Posterior cingulate gyrus (tissue), 11 donors: ENCODE results near the gene STK39.
A peak's percentile ranks its signal among the peaks of the same experiment; 100 is the strongest.

Experiments used
- DNase-seq, 10 donors: peaks; one replicate each; pipeline versions ENCODE4 v3.0.0 to v3.0.0-alpha.2; 2020 to 2021; ENCODE audit warnings: mixed read lengths in 3 of 10
- intact Hi-C: fragments of 100-400 bp; cut with DNase I; formaldehyde crosslinking; loops from one replicate; pipeline ENCODE4 v1.15.1; 2023

Gene STK39

GRCh38 chr2:168188002-168188401 is 59.4 kb downstream of the STK39 start:
- DNase-seq = no peak
- intact Hi-C loops = loop anchor here (10.0 kb wide), 1 partner anchor 57 kb away; the partner anchor contains the start of gene STK39

GRCh38 chr2:168186452-168186851 is 60.9 kb downstream of the STK39 start:
- no peak for DNase-seq
- intact Hi-C loops = loop anchor here (10.0 kb wide), 1 partner anchor 58 kb away; the partner anchor contains the start of gene STK39

GRCh38 chr2:168185583-168186274 is 61.7 kb downstream of the STK39 start:
- intact Hi-C loops = loop anchor here (10.0 kb wide), 1 partner anchor 59 kb away; the partner anchor contains the start of gene STK39
- DNase-seq = no peak

- intact Hi-C loops = loop anchor here (10.0 kb wide), 1 partner anchor 60 kb away; the partner anchor contains the start of gene STK39
- no peak for DNase-seq
Measured at GRCh38 chr2:168184681-168185513, 62.5 kb downstream of the STK39 start.

- intact Hi-C loops = loop anchor here (10.0 kb wide), 1 partner anchor 61 kb away; the partner anchor contains the start of gene STK39
- peak in 1 of 10 donors; percentile 67 for DNase-seq
Measured at GRCh38 chr2:168183308-168183997, 63.9 kb downstream of the STK39 start.

- no peak for DNase-seq
- intact Hi-C loops = loop anchor here (10.0 kb wide), 1 partner anchor 62 kb away; the partner anchor contains the start of gene STK39
Measured at GRCh38 chr2:168182550-168183249, 64.7 kb downstream of the STK39 start.

- DNase-seq = no peak
- intact Hi-C loops = loop anchor here (10.0 kb wide), 1 partner anchor 63 kb away; the partner anchor contains the start of gene STK39
Measured at GRCh38 chr2:168181825-168182224, 65.6 kb downstream of the STK39 start.

GRCh38 chr2:168180914-168181313 is 66.5 kb downstream of the STK39 start:
- DNase-seq = no peak
- intact Hi-C loops = loop anchor here (10.0 kb wide), 1 partner anchor 64 kb away; the partner anchor contains the start of gene STK39

- intact Hi-C loops = loop anchor here (10.0 kb wide), 1 partner anchor 64 kb away; the partner anchor contains the start of gene STK39
- DNase-seq = no peak
Measured at GRCh38 chr2:168180483-168180882, 66.9 kb downstream of the STK39 start.

GRCh38 chr2:168179592-168179991 is 67.8 kb downstream of the STK39 start:
- intact Hi-C loops = no loop called here
- DNase-seq = no peak

- intact Hi-C loops = no loop called here
- no peak for DNase-seq
Measured at GRCh38 chr2:168178520-168179324, 68.7 kb downstream of the STK39 start.

GRCh38 chr2:168176402-168176801 is 71.0 kb downstream of the STK39 start:
- intact Hi-C loops = no loop called here
- DNase-seq = no peak

- intact Hi-C loops = no loop called here
- DNase-seq = no peak
Measured at GRCh38 chr2:168175469-168175868, 71.9 kb downstream of the STK39 start.

- no peak for DNase-seq
- intact Hi-C loops = no loop called here
Measured at GRCh38 chr2:168174756-168175155, 72.6 kb downstream of the STK39 start.

- intact Hi-C loops = no loop called here
- DNase-seq = no peak
Measured at GRCh38 chr2:168172071-168172470, 75.3 kb downstream of the STK39 start.

GRCh38 chr2:168171059-168171762 is 76.2 kb downstream of the STK39 start:
- intact Hi-C loops = no loop called here
- DNase-seq = peak in 6 of 10 donors; percentile 37 to 84 (median 70)

- intact Hi-C loops = no loop called here
- DNase-seq = no peak
Measured at GRCh38 chr2:168169097-168169745, 78.2 kb downstream of the STK39 start.
